Measurements from ENCODE around the gene GLI3.

The GLI3 gene

DNA sequence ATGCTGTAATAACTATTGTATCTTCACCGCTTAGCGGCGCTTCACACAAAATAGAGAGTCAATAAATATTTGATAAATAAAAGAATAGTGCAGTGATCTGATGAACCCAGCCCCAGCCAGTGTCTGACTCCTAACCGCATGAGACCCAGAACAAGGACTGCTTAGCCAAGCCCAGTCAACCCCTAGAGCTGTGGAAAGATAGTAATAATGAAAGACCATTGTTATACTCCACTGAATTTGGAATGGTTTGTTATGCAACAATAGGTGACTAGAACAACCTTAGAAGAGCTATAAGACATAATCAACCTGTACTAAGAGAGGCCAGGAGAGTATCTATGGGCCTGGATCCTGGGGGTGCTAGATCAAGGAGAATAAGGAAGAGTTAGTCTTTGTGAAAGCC, 303.6 kb downstream of the GLI3 start:
- CTCF ChIA-PET, result interaction anchor here (1.4 to 10.9 kb wide), 2 partner anchors 9 to 1506 kb away, joined by 3 to 139 read pairs; no protein-coding TSS in a partner anchor
- no peak for DNase-seq (ENCODE audit: extremely low spot score)
- POLR2A ChIA-PET, result no interaction called here
- TF ChIP-seq, protein P1, sequence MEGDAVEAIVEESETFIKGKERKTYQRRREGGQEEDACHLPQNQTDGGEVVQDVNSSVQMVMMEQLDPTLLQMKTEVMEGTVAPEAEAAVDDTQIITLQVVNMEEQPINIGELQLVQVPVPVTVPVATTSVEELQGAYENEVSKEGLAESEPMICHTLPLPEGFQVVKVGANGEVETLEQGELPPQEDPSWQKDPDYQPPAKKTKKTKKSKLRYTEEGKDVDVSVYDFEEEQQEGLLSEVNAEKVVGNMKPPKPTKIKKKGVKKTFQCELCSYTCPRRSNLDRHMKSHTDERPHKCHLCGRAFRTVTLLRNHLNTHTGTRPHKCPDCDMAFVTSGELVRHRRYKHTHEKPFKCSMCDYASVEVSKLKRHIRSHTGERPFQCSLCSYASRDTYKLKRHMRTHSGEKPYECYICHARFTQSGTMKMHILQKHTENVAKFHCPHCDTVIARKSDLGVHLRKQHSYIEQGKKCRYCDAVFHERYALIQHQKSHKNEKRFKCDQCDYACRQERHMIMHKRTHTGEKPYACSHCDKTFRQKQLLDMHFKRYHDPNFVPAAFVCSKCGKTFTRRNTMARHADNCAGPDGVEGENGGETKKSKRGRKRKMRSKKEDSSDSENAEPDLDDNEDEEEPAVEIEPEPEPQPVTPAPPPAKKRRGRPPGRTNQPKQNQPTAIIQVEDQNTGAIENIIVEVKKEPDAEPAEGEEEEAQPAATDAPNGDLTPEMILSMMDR (IDR thresholded peaks at IDR 0.05; ENCODE audit: control extremely low read depth, extremely low read depth, low read depth, missing control alignments), result no peak

DNA sequence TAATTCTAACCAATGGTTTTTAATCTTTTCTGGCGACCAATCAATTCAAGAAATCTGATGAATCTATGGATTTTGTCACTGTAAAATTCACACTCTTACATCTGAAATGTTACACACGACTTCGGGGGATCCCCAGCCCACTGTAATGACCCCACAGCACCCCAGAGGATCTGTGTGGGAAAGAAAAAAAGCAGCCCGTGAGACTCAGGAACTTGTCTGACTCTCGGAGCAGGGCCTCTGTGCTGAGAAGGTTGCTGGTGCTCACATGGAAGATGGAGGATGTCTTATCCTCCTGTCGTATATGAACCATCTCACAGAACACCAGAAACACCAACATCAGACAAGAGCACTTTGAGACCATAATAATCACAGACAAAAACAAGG, 305.8 kb downstream of the GLI3 start:
- ChIA-PET CTCF (interaction anchor here (1.0 to 10.9 kb wide), 2 partner anchors 12 to 50 kb away, joined by 3 to 139 read pairs; no protein-coding TSS in a partner anchor), POLR2A (no interaction called here)
- TF ChIP-seq, protein P1 (IDR thresholded peaks at IDR 0.05; ENCODE audit: control extremely low read depth, extremely low read depth, low read depth, missing control alignments), result no peak
- DNase-seq (ENCODE audit: extremely low spot score), result no peak

DNA sequence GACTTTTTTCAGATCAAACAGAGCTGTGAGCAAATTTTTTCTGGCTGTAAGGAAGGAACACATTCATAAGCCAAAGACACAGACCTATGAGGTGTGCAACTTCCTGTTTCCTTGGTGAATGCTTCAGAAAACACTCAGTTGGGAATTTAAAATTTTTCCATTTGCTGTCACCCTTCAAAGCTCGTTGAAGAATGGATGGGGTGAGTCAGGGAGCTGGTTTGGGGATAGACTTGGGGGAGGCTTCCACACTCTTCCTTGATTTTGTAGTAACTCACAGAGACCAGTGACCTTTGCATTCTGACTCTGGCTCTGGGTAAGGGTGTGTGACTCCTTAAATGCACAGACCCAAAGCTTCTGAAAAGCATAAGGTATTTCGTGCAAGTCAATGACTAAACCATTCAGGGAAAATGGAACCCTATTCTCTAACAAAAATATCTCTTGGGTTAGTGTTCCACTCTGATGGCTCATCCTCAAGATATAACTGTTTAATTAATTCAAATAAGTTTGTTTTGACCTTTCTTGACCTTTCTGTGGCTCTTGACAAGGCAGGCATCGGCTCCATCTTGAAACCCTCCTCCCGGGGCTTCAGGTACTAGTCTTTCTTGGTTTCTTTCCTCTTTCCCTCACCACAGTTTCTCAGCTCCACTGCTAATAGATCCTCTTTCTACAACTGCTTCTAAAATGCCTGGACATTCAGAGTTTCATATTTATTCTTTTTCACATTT, 306.3 kb downstream of the GLI3 start:
- CTCF ChIA-PET, result interaction anchor here (1.0 to 10.9 kb wide), 2 partner anchors 12 to 49 kb away, joined by 3 to 139 read pairs; no protein-coding TSS in a partner anchor
- DNase-seq (ENCODE audit: extremely low spot score), result no peak
- POLR2A ChIA-PET, result no interaction called here
- TF ChIP-seq, protein P1 (IDR thresholded peaks at IDR 0.05; ENCODE audit: control extremely low read depth, extremely low read depth, low read depth, missing control alignments), result no peak

DNA sequence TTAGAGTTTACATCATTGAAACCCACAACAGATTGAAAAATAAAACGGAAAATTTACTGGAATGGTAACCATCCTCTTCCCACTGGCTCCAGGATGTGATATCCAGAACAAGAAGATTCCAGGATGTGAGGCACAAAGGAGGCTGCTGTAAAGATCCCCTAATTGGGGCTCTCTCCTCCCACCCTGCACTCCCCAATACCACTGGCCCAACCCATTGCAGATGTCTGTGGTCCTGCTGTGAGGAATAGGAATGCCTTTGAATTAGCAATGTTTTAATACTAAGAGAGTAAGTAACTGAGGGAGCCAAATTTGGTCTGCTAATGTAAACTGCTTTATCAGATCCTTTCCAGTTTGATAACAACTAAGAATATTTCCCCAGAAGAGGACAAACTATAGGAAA, 308.2 kb downstream of the GLI3 start:
- TF ChIP-seq, protein P1 (IDR thresholded peaks at IDR 0.05; ENCODE audit: control extremely low read depth, extremely low read depth, low read depth, missing control alignments), result no peak
- DNase-seq (ENCODE audit: extremely low spot score), result no peak
- ChIA-PET POLR2A (no interaction called here), CTCF (interaction anchor here (10.9 kb wide), 1 partner anchor 14 kb away, joined by 139 read pairs; no protein-coding TSS in a partner anchor)

DNA sequence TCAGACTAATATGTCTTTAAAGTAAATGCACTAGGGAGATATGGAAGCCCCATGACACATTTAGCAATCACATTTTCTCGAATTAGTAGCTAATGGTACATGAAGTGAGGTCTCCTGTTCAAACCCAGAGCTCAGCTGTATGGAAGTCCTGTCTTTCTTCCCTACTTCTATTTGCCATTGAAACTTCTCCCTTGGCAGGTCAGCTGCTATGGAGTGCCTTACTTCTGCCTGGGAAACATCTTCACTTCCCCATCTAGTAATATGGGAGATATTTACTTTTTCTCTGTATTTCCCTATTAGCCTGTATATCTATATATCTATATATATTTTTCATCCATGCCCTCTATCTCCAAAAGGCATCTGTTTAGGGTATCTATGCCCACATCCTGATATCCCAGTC, 308.8 kb downstream of the GLI3 start:
- ChIA-PET POLR2A (no interaction called here), CTCF (interaction anchor here (0.9 to 10.9 kb wide), 3 partner anchors 8 to 15 kb away, joined by 3 to 139 read pairs (median 4); no protein-coding TSS in a partner anchor)
- no peak for DNase-seq (ENCODE audit: extremely low spot score)
- TF ChIP-seq, protein P1 (IDR thresholded peaks at IDR 0.05; ENCODE audit: control extremely low read depth, extremely low read depth, low read depth, missing control alignments), result no peak

DNA sequence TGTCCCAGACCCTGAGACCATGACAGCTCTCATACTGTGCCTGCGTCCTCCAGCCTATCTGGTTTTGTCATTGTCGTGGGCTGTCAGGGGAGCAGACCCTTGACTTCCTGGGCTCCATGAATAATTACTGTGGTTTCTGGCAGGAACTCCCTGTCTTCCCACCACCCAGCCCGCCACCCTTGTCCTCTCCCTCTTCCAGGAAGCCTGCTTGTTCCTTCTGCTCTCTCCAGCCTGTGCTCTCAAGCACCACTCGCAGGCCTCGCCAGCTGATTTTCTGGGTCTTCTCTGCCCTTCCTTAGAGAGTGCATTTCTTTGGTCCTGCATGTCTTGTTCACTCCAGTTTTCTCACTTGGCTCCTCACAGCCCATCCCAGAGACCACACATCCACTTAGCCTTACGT, 309.6 kb downstream of the GLI3 start:
- ChIA-PET POLR2A (no interaction called here), CTCF (interaction anchor here (0.9 to 10.9 kb wide), 3 partner anchors 9 to 16 kb away, joined by 3 to 139 read pairs (median 4); no protein-coding TSS in a partner anchor)
- DNase-seq (ENCODE audit: extremely low spot score), result no peak
- TF ChIP-seq, protein P1 (IDR thresholded peaks at IDR 0.05; ENCODE audit: control extremely low read depth, extremely low read depth, low read depth, missing control alignments), result no peak

Data from GM10248 (cell line).